Mesodermal cell (in vitro differentiated cells): ENCODE data around the gene CLASRP. TPM values are rescaled to one million over a fixed set of nuclear protein-coding genes. Genes with fewer than 3 reads are reported as not detected.
"Not testable (repeated sequence)": the region's sequence is repeated elsewhere in the genome, so short reads cannot be mapped to it uniquely, and the experiment has no call there.

Experiments used
- H3K27ac ChIP-seq: 2 replicates; pipeline ENCODE4 v1.7.0; 2013; ENCODE audit warnings: mild to moderate bottlenecking, low read depth, low read length, moderate library complexity; ENCODE audit not compliant: severe bottlenecking
- H3K36me3 ChIP-seq: 2 replicates; pipeline ENCODE4 v1.7.1; 2013; ENCODE audit warnings: mild to moderate bottlenecking, low read length, moderate library complexity; ENCODE audit not compliant: control insufficient read depth, insufficient read depth
- H3K4me1 ChIP-seq: one replicate; pipeline ENCODE4 v1.7.1; 2013; ENCODE audit warnings: mild to moderate bottlenecking, low read length; ENCODE audit not compliant: insufficient read depth, control insufficient read depth, poor library complexity, severe bottlenecking
- H3K4me3 ChIP-seq: 2 replicates; pipeline ENCODE4 v1.7.0; 2013; ENCODE audit warnings: low read length, control low read depth, mild to moderate bottlenecking; ENCODE audit not compliant: insufficient read depth, poor library complexity, severe bottlenecking; ENCODE audit errors: extremely low read depth
- H3K9me3 ChIP-seq: 2 replicates; pipeline ENCODE4 v1.7.1; 2013; ENCODE audit warnings: mild to moderate bottlenecking, low read length, moderate library complexity; ENCODE audit not compliant: control insufficient read depth
- WGBS, 2 experiments: methylation state at CpG; one replicate each; pipeline ENCODE4 v1.1.5; 2013; ENCODE audit warnings: missing lambda C conversion rate in 2 of 2; ENCODE audit not compliant: insufficient coverage in 2 of 2; 5-methylcytosine and 5-hydroxymethylcytosine counted together
- polyA plus RNA-seq, 2 experiments: library from polyadenylated mRNA; stranded (reverse); fragments of 50-300 nt; gene quantifications; one replicate each; pipeline ENCODE4 v1.2.3, GENCODE V29; 2013

Gene CLASRP, protein sequence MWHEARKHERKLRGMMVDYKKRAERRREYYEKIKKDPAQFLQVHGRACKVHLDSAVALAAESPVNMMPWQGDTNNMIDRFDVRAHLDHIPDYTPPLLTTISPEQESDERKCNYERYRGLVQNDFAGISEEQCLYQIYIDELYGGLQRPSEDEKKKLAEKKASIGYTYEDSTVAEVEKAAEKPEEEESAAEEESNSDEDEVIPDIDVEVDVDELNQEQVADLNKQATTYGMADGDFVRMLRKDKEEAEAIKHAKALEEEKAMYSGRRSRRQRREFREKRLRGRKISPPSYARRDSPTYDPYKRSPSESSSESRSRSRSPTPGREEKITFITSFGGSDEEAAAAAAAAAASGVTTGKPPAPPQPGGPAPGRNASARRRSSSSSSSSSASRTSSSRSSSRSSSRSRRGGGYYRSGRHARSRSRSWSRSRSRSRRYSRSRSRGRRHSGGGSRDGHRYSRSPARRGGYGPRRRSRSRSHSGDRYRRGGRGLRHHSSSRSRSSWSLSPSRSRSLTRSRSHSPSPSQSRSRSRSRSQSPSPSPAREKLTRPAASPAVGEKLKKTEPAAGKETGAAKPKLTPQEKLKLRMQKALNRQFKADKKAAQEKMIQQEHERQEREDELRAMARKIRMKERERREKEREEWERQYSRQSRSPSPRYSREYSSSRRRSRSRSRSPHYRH
- polyA plus RNA-seq (2013, experiment 1 of 2): 58.2 TPM
- 46.4 TPM for polyA plus RNA-seq (2013, experiment 2 of 2)

DNA sequence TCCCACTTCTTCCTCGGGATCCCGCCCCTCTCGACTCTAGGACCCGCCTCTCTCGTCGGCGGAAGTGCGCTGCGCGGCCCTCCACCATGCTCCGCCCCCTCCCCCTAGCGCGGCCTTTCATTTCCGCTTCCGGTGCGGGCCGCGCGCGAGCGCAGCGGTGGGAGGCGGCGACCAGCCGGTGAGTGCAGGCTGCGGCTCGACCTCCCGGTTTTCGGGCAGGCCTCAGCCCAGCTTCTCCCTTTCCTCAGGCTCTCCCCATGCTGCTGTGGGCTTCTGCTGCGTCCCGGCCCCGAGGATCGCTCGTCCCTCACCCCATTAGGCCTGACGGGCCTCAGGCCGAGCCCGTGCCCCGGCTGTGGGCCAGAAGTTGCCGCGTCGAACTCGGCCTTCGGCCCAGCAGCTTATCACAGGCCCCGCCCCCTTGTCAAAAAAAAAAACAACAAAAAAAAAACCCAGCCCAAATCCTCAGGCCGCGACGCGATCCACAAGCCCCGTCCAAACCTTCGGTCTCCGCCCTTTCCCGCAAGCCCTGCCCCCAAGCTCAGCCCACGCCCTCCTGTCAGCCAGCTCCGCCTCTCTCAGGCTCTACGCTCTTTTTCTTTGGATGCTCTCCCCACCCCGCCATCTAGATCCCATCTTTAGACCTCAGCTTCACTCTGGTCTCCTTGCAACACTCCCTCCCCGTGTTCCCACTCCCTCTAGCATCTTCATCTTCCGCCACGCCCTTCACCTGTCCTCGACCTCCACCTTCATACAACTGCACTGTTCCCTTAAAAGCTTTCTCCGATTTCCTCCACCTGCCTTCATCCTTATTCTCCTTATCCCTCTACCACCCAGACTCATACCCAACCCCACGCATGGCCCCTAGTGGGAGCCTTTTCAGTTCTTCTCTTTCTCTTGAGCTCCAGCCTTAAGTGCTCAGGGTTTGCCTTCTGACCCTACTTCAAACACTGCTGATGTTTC, at the start of gene CLASRP:
TSS of gene CLASRP (plus strand) at position 115 of the 963 bp plus-strand sequence. CDS start 1,168 bp downstream, outside the sequence.
- peaks cover 50% of the 10 kb centered on the region for H3K36me3 ChIP-seq
- no peaks in the 10 kb centered on the region for H3K9me3 ChIP-seq
- WGBS, 2 experiments: 4 to 11% methylated on average over 25 to 55 of the region's 62 CpGs
- H3K4me3 ChIP-seq: peak within 1 kb of the TSS; percentile 92
- peaks cover 11% of the 10 kb centered on the region for H3K4me1 ChIP-seq
- H3K27ac ChIP-seq: peak within 1 kb of the TSS; percentile 95

DNA sequence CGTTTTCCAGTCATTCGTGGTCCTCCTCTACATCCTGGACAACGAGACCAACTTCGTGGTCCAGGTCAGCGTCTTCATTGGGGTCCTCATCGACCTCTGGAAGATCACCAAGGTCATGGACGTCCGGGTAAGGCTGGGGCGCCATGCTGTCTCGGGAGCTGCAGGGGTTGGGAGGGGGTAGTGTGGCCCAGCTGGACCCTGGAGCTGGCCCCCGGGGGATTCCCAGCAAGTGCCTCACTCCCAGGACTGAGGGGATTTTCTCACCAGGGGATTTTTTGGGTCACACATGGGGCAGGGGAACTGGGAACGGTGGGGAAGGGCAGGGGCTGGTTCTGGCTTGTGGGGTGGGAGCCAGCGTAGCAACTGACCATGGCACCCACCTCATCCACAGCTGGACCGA, 48.4 kb upstream of the CLASRP start:
- Histone ChIP-seq H3K27ac (no peak overlapping the region), H3K4me1 (no peaks in the 10 kb centered on the region), H3K4me3 (no peak overlapping the region), H3K9me3 (no peaks in the 10 kb centered on the region), H3K36me3 (peaks cover 62% of the 10 kb centered on the region)
- WGBS, 2 experiments: 99% methylated on average over 9 to 10 of the region's 14 CpGs

DNA sequence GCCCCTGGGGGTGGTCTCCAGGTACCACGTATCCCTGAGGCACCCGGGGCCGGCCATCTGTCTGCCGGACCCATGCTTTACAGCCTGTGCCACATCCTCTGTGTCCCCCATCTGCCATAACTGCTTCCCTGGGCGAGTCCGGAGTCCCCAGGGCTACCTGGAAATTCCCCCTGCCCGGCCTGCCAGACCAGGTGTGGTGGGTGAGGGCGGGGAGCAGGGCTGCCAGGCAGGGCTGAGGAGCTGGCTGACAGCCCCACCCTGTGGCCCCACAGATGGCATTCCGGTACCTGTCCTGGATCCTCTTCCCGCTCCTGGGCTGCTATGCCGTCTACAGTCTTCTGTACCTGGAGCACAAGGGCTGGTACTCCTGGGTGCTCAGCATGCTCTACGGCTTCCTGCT, 47.9 kb upstream of the CLASRP start:
- H3K4me3 ChIP-seq: no peak overlapping the region
- no peaks in the 10 kb centered on the region for H3K9me3 ChIP-seq
- peaks cover 2% of the 10 kb centered on the region for H3K4me1 ChIP-seq
- no peak overlapping the region for H3K27ac ChIP-seq
- peaks cover 58% of the 10 kb centered on the region for H3K36me3 ChIP-seq
- WGBS, 2 experiments: 97 to 98% methylated on average over 9 to 11 of the region's 12 CpGs

DNA sequence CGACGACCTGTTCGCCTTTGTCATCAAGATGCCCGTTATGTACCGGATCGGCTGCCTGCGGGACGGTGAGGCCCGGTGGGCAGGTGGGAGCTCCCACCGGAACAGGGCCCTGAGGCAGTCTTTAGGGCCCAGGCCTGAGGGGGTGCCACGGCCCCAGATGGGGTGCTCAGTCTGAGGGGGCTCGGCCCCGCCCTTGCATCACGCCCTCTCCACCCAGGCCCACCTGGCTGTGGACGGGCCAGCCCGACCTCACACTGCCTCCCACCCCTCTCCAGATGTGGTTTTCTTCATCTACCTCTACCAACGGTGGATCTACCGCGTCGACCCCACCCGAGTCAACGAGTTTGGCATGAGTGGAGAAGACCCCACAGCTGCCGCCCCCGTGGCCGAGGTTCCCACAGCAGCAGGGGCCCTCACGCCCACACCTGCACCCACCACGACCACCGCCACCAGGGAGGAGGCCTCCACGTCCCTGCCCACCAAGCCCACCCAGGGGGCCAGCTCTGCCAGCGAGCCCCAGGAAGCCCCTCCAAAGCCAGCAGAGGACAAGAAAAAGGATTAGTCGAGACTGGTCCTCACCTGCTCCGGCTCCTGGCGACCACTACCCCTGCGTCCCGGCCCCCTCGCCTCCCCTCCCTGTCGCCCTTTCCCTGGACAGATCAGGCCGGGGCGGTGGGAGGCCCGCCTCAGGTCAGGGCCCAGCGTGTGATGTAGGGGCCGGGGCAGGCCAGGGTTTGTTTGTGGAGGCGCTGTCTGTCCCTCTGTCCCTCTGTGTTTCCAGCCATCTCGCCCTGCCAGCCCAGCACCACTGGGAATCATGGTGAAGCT, 46.3 kb upstream of the CLASRP start:
- no peaks in the 10 kb centered on the region for H3K9me3 ChIP-seq
- peaks cover 4% of the 10 kb centered on the region for H3K4me1 ChIP-seq
- 95 to 96% methylated on average over 26 to 27 of the region's 44 CpGs for WGBS, 2 experiments
- no peak overlapping the region for H3K27ac ChIP-seq
- H3K4me3 ChIP-seq: no peak overlapping the region
- H3K36me3 ChIP-seq: peaks cover 43% of the 10 kb centered on the region

DNA sequence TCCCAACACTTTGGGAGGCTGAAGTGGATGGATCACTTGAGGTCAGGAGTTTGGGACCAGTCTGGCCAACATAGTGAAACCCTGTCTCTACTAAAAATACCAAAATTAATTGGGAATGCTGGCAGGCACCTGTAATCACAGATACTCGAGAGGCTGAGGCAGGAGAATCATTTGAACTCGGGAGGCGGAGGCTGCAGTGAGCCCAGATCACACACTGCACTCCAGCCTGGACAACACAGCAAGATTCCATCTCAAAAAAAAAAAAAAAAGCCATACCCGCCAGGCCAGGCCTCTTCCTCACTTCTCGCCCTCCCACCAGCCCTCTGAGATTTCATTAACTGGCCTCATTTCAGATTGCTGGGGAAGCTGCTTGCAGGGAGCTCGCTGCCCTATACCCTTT, 45.3 kb upstream of the CLASRP start:
- Histone ChIP-seq H3K4me3 (no peak overlapping the region), H3K27ac (no peak overlapping the region), H3K4me1 (peaks cover 4% of the 10 kb centered on the region), H3K9me3 (no peaks in the 10 kb centered on the region), H3K36me3 (peaks cover 33% of the 10 kb centered on the region)
- 92 to 97% methylated on average over 2 to 5 of the region's 6 CpGs for WGBS, 2 experiments

DNA sequence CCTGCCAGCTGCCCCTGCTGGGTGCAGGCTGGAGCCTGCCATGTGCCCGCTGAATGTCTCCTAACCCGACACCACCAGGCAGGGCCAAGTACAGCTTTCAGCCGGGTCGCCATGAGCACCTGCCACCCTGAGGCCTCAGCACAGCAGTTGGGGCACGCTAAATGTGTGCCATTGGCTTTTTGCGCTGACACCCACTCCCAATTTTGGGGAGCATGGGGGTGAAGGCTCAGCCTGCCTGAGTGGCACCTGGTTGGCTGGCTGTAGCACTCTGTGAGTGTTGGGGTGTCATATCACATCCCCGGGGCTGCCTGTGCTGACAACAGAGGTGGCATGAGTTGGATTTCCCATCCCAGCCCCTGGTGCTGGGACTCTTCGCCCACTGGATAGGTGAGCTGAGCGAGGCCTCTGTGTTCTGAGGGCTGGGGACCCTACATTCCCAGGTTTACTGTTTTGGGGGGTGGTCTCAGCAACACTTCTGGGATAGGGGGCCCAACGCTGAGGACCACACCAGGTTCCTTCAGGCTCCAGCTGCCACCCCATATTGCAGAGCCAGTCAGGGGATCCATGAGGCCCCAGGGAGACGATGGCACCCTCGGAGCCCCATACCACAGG, 44.8 kb upstream of the CLASRP start:
- WGBS, 2 experiments: 92 to 95% methylated on average over 8 to 12 of the region's 12 CpGs
- Histone ChIP-seq H3K9me3 (no peaks in the 10 kb centered on the region), H3K4me3 (no peak overlapping the region), H3K4me1 (peaks cover 4% of the 10 kb centered on the region), H3K27ac (no peak overlapping the region), H3K36me3 (peaks cover 33% of the 10 kb centered on the region)

DNA sequence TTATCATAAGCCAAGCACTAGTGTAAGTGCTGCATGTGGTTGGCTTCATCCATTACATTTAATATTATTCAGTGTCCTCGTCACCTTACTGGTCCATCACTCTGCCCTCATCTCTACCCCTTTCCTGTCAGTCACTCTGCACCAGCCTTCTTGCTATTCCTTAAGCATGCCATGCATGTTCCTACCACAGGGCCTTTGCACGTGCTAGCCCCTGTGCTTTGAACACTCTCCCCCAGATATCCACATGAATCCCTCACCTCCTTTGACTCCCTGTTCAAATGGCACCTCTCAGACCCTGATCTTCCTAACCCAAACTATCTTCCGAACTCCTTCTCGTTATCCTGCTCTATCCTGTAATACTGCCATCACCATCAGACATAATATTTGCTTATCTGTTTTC, 40.8 kb upstream of the CLASRP start:
- Histone ChIP-seq H3K36me3 (no peaks in the 10 kb centered on the region), H3K4me3 (no peak overlapping the region), H3K4me1 (peaks cover 4% of the 10 kb centered on the region), H3K9me3 (no peaks in the 10 kb centered on the region), H3K27ac (no peak overlapping the region)
- WGBS, 2 experiments: 89 to 93% methylated on average over 4 of the region's 4 CpGs

DNA sequence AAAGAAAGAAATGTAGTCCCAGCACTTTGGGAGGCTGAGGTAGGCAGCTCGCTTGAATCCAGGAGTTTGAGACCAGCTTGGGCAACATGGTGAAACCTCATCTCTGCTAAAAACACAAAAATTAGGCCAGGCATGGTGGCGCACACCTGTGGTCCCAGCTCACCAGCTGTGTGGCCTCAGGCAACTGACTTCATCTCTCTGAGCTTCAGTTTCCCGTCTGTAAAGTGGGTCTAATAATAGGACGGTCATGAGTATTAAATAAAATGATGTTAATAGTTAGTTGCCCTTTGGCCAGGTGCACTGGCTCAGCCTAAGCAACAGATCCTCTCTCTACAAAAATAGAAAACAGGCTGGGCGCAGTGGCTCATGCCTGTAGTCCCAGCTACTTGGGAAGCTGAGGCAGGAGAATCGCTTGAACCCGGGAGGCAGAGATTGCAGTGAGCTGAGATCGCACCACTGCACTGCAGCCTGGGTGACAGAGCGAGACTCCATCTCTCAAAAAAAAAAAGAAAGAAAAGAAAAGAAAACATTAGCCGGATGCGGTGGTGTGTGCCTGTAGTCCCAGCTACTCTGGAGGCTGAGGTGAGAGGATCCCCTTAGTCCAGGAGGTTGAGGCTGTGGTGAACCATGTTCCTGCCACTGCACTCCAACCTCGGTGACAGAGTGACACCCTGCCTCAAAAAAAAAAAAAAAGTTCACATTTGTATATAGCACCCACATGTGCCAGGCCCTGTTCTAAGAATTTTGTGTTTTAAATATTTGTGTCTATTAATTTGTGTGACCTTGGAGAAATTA, 39.5 kb upstream of the CLASRP start:
- WGBS, 2 experiments: 88 to 91% methylated on average over 6 to 8 of the region's 12 CpGs

DNA sequence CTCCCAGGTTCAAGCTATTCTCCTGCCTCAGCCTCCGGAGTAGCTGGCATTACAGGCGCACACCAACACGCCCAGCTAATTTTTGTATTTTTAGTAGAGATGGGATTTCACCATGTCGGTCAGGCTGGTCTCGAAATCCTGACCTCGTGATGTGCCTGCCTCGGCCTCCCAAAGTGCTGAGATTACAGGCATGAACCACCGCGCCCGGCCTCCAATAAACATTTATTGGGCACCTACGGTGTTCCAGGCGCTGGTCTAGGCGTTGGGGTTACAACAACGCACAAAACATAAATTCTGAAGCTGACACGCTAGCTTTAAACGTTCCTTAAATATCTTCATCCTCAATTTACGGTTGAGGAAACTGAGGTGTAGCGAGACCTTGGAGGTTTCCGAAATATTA, 38.2 kb upstream of the CLASRP start:
- not testable (repeated sequence) for H3K9me3 ChIP-seq, H3K27ac ChIP-seq, H3K4me1 ChIP-seq, H3K36me3 ChIP-seq
- H3K4me3 ChIP-seq: peak overlapping the region; percentile 19
- 89 to 93% methylated on average over 14 to 16 of the region's 19 CpGs for WGBS, 2 experiments

More for the DNA sequence above, 39.5 kb upstream of the CLASRP start:
- not testable (repeated sequence) for H3K36me3 ChIP-seq, H3K9me3 ChIP-seq, H3K4me3 ChIP-seq, H3K4me1 ChIP-seq, H3K27ac ChIP-seq
